ENCODE data around the gene PRRG2. TPM values are rescaled to one million over a fixed set of nuclear protein-coding genes. Genes with fewer than 3 reads are reported as not detected.

Gene PRRG2
- total and polyA plus RNA-seq, 9 of the 15 experiments (the other 6 are each of a cell fraction or from before 2014, with no cell fraction given): 0.06 to 1.1 (median 0.33) TPM

DNA sequence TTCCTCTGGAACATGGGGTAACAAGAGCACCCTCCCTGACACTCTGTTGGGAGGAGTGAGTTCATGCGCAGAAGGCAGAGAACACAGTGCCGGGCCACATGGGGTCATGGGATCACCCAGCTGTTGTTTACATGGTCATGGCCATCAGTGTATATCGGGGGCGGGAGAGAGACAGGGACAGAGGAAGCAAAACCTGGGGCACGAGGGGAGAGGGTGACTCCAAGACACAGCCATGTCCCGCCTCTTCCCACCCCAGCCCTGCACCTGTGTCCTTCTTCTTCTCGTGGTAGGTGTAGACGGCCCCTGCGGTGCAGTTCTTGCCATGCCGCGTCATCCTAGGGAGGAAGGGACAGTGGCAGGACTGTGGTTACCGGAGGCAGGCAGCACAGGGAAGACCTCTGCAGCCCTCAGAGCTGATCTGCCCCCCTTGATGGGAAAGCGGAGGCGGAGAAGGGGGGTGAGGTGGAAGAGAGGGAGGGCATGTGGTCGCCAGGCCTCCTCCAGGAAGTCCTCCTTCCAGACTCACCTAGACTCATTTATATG lies 20.7 kb upstream of the PRRG2 start (continued):
- peak; percentile 21; the same call in 1 of the 2 replicates for TF ChIP-seq SPI1 (IDR thresholded peaks at IDR 0.05; ENCODE audit: borderline replicate concordance, low read depth, low read length)
- TF ChIP-seq CHD2 (IDR thresholded peaks at IDR 0.05; ENCODE audit: low read depth, low read length): no peak
- no peak for TF ChIP-seq ZNF354B (CRISPR knock-in tag; IDR thresholded peaks at IDR 0.05)
- TF ChIP-seq, protein P1, sequence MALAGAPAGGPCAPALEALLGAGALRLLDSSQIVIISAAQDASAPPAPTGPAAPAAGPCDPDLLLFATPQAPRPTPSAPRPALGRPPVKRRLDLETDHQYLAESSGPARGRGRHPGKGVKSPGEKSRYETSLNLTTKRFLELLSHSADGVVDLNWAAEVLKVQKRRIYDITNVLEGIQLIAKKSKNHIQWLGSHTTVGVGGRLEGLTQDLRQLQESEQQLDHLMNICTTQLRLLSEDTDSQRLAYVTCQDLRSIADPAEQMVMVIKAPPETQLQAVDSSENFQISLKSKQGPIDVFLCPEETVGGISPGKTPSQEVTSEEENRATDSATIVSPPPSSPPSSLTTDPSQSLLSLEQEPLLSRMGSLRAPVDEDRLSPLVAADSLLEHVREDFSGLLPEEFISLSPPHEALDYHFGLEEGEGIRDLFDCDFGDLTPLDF (CRISPR knock-in tag; IDR thresholded peaks at IDR 0.05): no peak
- peak in 1 of 2 experiments; percentile 39; a peak in 1 of 4 replicates for TF ChIP-seq HDAC1 (IDR thresholded peaks at IDR 0.05)
- peak; percentile 35; the same call in 1 of the 2 replicates for TF ChIP-seq CREM (IDR thresholded peaks at IDR 0.05; ENCODE audit: low read depth)
- TF ChIP-seq CHD4 (IDR thresholded peaks at IDR 0.05; ENCODE audit: insufficient read depth, insufficient replicate concordance, low read depth, low read length, poor library complexity, severe bottlenecking): no peak
- no peak for TF ChIP-seq GABPB1 (CRISPR knock-in tag; IDR thresholded peaks at IDR 0.05)
- TF ChIP-seq NUFIP1 (IDR thresholded peaks at IDR 0.05; ENCODE audit: partially characterized antibody): no peak
- TF ChIP-seq ZKSCAN1 (IDR thresholded peaks at IDR 0.05; ENCODE audit: low read depth, low read length): no peak
- TF ChIP-seq CBFB (CRISPR knock-in tag; IDR thresholded peaks at IDR 0.05): no peak
- TF ChIP-seq COPS2 (conservative IDR thresholded peaks at IDR 0.05): no peak
- TF ChIP-seq PTTG1 (tag; IDR thresholded peaks at IDR 0.05; ENCODE audit: low read depth): no peak
- peak; percentile 63 for TF ChIP-seq DACH1 (IDR thresholded peaks at IDR 0.05; ENCODE audit: partially characterized antibody)
- no peak for TF ChIP-seq MCM7 (IDR thresholded peaks at IDR 0.05)
- TF ChIP-seq, protein P2, sequence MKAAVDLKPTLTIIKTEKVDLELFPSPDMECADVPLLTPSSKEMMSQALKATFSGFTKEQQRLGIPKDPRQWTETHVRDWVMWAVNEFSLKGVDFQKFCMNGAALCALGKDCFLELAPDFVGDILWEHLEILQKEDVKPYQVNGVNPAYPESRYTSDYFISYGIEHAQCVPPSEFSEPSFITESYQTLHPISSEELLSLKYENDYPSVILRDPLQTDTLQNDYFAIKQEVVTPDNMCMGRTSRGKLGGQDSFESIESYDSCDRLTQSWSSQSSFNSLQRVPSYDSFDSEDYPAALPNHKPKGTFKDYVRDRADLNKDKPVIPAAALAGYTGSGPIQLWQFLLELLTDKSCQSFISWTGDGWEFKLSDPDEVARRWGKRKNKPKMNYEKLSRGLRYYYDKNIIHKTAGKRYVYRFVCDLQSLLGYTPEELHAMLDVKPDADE (conservative IDR thresholded peaks at IDR 0.05; ENCODE audit: control insufficient read depth, low read depth, low read length): no peak
- no peak for TF ChIP-seq ZNF384 (IDR thresholded peaks at IDR 0.05; ENCODE audit: low read depth, low read length)
- no peak for TF ChIP-seq XRCC3 (IDR thresholded peaks at IDR 0.05)
- no peak for TF ChIP-seq ZNF121 (CRISPR knock-in tag; conservative IDR thresholded peaks at IDR 0.05)
- TF ChIP-seq ZC3H11A (IDR thresholded peaks at IDR 0.05; ENCODE audit: low read depth, low read length): no peak
- TF ChIP-seq SP2 (IDR thresholded peaks at IDR 0.05; ENCODE audit: extremely low read depth, low read depth, low read length, poor library complexity, severe bottlenecking): no peak
- TF ChIP-seq POLR2H (tag; IDR thresholded peaks at IDR 0.05; ENCODE audit: low read depth): no peak
- TF ChIP-seq TGIF2 (CRISPR knock-in tag; IDR thresholded peaks at IDR 0.05): no peak
- no peak for TF ChIP-seq SMARCA4 (IDR thresholded peaks at IDR 0.05)
- no peak for TF ChIP-seq ATF1 (CRISPR knock-in tag; IDR thresholded peaks at IDR 0.05)
- peak; percentile 23; the same call in 1 of the 2 replicates for TF ChIP-seq ATF1 (tag; IDR thresholded peaks at IDR 0.05)
- TF ChIP-seq SAFB2 (IDR thresholded peaks at IDR 0.05; ENCODE audit: borderline replicate concordance, low read depth, low read length, severe bottlenecking): no peak
- TF ChIP-seq, protein P3, sequence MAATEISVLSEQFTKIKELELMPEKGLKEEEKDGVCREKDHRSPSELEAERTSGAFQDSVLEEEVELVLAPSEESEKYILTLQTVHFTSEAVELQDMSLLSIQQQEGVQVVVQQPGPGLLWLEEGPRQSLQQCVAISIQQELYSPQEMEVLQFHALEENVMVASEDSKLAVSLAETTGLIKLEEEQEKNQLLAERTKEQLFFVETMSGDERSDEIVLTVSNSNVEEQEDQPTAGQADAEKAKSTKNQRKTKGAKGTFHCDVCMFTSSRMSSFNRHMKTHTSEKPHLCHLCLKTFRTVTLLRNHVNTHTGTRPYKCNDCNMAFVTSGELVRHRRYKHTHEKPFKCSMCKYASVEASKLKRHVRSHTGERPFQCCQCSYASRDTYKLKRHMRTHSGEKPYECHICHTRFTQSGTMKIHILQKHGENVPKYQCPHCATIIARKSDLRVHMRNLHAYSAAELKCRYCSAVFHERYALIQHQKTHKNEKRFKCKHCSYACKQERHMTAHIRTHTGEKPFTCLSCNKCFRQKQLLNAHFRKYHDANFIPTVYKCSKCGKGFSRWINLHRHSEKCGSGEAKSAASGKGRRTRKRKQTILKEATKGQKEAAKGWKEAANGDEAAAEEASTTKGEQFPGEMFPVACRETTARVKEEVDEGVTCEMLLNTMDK (IDR thresholded peaks at IDR 0.05; ENCODE audit: borderline replicate concordance, insufficient read depth, low read depth, low read length, poor library complexity, severe bottlenecking): no peak
